Pancreas (tissue), 10 donors: ENCODE results near the gene NPLOC4. TPM values are rescaled to one million over a fixed set of nuclear protein-coding genes. Genes with fewer than 3 reads are reported as not detected.

Experiments
- ATAC-seq, 4 donors: fragments of 200-7000 bp; cut with Tn5 transposase; one replicate each; pipeline versions ENCODE4 v1.8.0 to v1.9.1; 2020; ENCODE audit warnings: mild to moderate bottlenecking in 4 of 4, moderate library complexity in 4 of 4
- DNase-seq, 6 donors: peaks; one replicate each; pipeline ENCODE4 v3.0.0-alpha.2; 2020
- FAIRE-seq: peaks from 2 replicates; lab custom pipeline; 2012; peaks lifted over from hg19 to GRCh38; lab: Jason Lieb, UNC
- H3K27ac ChIP-seq, 4 donors: fragments of 200-600 bp; sonication (generic); 1 replicate in 3 of 4; 2 replicates in 1 of 4; pipeline versions ENCODE4 v1.5.0 to v1.8.0; 2020
- H3K27me3 ChIP-seq, 4 donors: fragments of 200-600 bp; one replicate each; pipeline ENCODE4 v1.8.0; 2021
- H3K36me3 ChIP-seq, 3 donors: fragments of 200-600 bp; sonication (generic) in 1 of 3; one replicate each; pipeline versions ENCODE4 v1.5.0 to v1.8.0; 2020 to 2021
- H3K4me1 ChIP-seq, 3 donors: fragments of 200-600 bp; one replicate each; pipeline ENCODE4 v1.8.0; 2021
- H3K4me3 ChIP-seq, 4 donors: fragments of 200-600 bp; sonication (generic) in 2 of 4; one replicate each; pipeline versions ENCODE4 v1.5.0 to v1.8.0; 2020 to 2021
- H3K9me3 ChIP-seq, 4 donors: fragments of 200-600 bp; one replicate each; pipeline ENCODE4 v1.8.0; 2021
- CTCF ChIP-seq, 4 donors: fragments of 200-600 bp; sonication (generic) in 3 of 4; IDR thresholded peaks; one replicate each; pipeline versions ENCODE4 v1.5.0 to v1.8.0; 2021; ENCODE audit warnings: antibody characterized with exemption in 4 of 4
- WGBS, 2 donors: extraction: QIAGEN DNeasy Blood & Tissue Kit; methylation state at CpG; one replicate each; pipeline ENCODE4 v1.1.7; 2013; 5-methylcytosine and 5-hydroxymethylcytosine counted together
- intact Hi-C, 3 donors: fragments of 100-400 bp; cut with DNase I; formaldehyde crosslinking; loops; one replicate each; pipeline versions ENCODE4 v1.11.1 to v1.14.2; 2022
- polyA plus RNA-seq, 2 donors: library from polyadenylated mRNA; stranded (reverse); fragments of 200-250 nt; gene quantifications; one replicate each; pipeline ENCODE4 v1.2.3, GENCODE V29; 2013
- total RNA-seq, 6 donors: library from RNA; stranded (reverse); fragmentation: NEBNext Ultra II Directional in 4 of 6; extraction: Animal tissue kit (Norgen Biotek cat#: 25700) in 4 of 6; gene quantifications; one replicate each; pipeline versions ENCODE4 v1.2.1 to v1.2.4, GENCODE V29; 2021 to 2023
- donor health status: healthy with polysubstance abuse.
- donor health status: DM: no; HTN: no; CAD: no; lungs with moderate emphysema.
- donor health status: DM: no; HTN: no; CAD: no.
- donor health status: control.
- donor health status: control.
- donor health status: Bipolar disorder and iron deficiency.
- donor health status: DM: yes; HTN: yes; CAD: no.
- donor health status: DM: no; HTN: no; CAD: no.
- donor health status: DM: no; HTN: no; CAD: no.
- donor health status: DM: yes; HTN: yes; CAD: no.

The NPLOC4 gene
- total and polyA plus RNA-seq, 8 donors = 32.5 to 54.8 (median 35.3) TPM

GRCh38 chr17:81563861-81564586 lies 72.9 kb downstream of the NPLOC4 start:
- no peak overlapping the region for H3K4me3 ChIP-seq
- no peaks in the 10 kb centered on the region for H3K27me3 ChIP-seq
- peaks cover 16 to 26% (median 17%) of the 10 kb centered on the region in 3 donors for H3K4me1 ChIP-seq
- no peak for FAIRE-seq
- no peak for TF ChIP-seq CTCF (IDR thresholded peaks at IDR 0.05)
- no peaks in the 10 kb centered on the region for H3K9me3 ChIP-seq
- intact Hi-C loops = no loop called here
- no peak overlapping the region for H3K27ac ChIP-seq
- DNase-seq = no peak
- 90 to 93% methylated on average over 10 of the region's 10 CpGs for WGBS, 2 donors
- H3K36me3 ChIP-seq = peaks cover 11 to 18% (median 15%) of the 10 kb centered on the region in 3 donors
- no peak for ATAC-seq

- H3K36me3 ChIP-seq = peaks cover 11 to 29% (median 25%) of the 10 kb centered on the region in 3 donors
- H3K9me3 ChIP-seq = no peaks in the 10 kb centered on the region
- 91 to 95% methylated on average over 4 of the region's 4 CpGs for WGBS, 2 donors
- no peak overlapping the region for H3K27ac ChIP-seq
- H3K4me1 ChIP-seq = peaks cover 5 to 10% (median 7%) of the 10 kb centered on the region in 3 donors
- TF ChIP-seq CTCF (IDR thresholded peaks at IDR 0.05) = no peak
- no peak overlapping the region for H3K4me3 ChIP-seq
- intact Hi-C loops = no loop called here
- FAIRE-seq = no peak
- DNase-seq = no peak
- no peaks in the 10 kb centered on the region for H3K27me3 ChIP-seq
- no peak for ATAC-seq
Measured at GRCh38 chr17:81561494-81561885, 75.4 kb downstream of the NPLOC4 start.

- peak in 1 of 6 donors; percentile 10 for DNase-seq
- H3K9me3 ChIP-seq = no peaks in the 10 kb centered on the region
- H3K27ac ChIP-seq = no peak overlapping the region
- peak in 1 of 4 donors; percentile 23 for ATAC-seq
- no peak for FAIRE-seq
- H3K36me3 ChIP-seq = peaks cover 0 to 15% (median 13%) of the 10 kb centered on the region in 3 donors
- no peak overlapping the region for H3K4me3 ChIP-seq
- intact Hi-C loops = no loop called here
- WGBS, 2 donors = 83 to 89% methylated on average over 27 of the region's 27 CpGs
- no peaks in the 10 kb centered on the region for H3K27me3 ChIP-seq
- no peaks in the 10 kb centered on the region for H3K4me1 ChIP-seq
- TF ChIP-seq CTCF (IDR thresholded peaks at IDR 0.05) = no peak
Measured at GRCh38 chr17:81558941-81559806, 77.7 kb downstream of the NPLOC4 start.

DNA sequence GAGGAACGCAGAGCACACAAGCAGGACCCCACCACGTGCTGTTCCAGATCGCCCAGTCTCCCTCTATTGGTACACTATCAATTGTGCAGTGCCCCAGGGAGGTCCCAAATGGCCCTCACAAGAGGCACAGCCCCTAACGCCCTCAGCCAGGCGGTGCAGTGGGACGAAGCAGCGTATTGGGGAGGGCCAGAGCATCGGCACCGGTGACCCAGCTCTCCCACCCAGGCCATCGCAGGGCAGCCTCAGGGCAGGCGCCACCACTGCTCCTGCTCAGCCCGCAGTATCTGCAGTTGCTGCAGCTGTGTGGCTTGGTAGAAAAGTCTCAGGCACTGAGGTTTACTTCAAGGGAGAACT lies 78.8 kb downstream of the NPLOC4 start:
- no peak for FAIRE-seq

More for the DNA sequence above, 78.8 kb downstream of the NPLOC4 start:
- H3K36me3 ChIP-seq = peaks cover 0 to 14% (median 13%) of the 10 kb centered on the region in 3 donors
- no peak overlapping the region for H3K27ac ChIP-seq
- intact Hi-C loops = no loop called here
- H3K4me3 ChIP-seq = no peak overlapping the region
- H3K4me1 ChIP-seq = peaks cover 0 to 7% (median 0%) of the 10 kb centered on the region in 3 donors
- H3K9me3 ChIP-seq = no peaks in the 10 kb centered on the region
- 92 to 93% methylated on average over 12 of the region's 12 CpGs for WGBS, 2 donors
- no peak for TF ChIP-seq CTCF (IDR thresholded peaks at IDR 0.05)
- ATAC-seq (no peak), DNase-seq (no peak)
- H3K27me3 ChIP-seq = no peaks in the 10 kb centered on the region
